NCI-H1694 (cell line): ENCODE measurements around the gene MELTF.
"Not testable (repeated sequence)": the region's sequence is repeated elsewhere in the genome, so short reads cannot be mapped to it uniquely, and the experiment has no call there.

Experiments
- DNase-seq: peaks from one replicate; lab custom pipeline; 2025; lab: John Stamatoyannopoulos, UW

MELTF gene

GRCh38 chr3:197029511-197030167 is at the start of gene MELTF:
Gene MELTF (minus strand): TSS chr3:197029817. CDS start chr3:197029702, 115 bp downstream.
- DNase-seq: peak; percentile 28

DNA sequence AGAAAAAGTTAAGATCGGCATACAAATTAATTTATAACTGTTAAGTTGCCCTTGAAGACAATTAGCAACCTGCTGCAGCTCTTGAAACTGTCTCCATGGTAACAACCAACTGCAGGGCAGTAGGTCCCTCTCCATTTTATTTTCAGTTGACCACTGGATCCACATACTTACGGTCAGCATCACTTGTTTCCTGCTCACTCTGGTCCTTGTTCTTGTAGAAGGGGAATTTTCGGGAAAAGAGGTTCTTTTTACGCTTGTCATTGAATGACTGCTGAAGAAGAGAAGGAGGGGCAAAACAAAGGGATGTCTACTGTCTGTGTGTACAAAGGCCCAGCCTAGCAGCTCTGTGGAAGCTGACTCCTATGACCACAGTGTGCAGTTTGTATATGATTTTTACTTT is 46.8 kb upstream of the MELTF start:
- no peak for DNase-seq

DNA sequence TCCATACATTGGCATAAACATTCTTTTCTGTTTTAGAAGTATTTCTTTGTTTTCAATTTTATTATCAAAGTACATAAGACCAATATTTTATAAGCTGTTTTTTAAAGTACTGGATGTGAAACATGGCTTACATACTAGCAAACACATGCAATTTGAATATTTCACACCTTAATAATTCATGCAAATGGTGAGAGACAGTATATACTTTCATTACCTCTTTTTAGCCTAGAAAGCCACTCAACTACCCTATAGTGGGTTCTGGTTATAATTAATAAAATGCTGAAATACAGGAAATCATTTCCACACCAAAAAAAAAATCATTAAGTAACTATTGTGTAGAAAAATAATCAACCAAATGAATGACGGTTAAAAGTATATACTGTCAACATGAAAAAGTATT is 38.5 kb upstream of the MELTF start:
- DNase-seq: no peak

- DNase-seq: no peak
Observed at GRCh38 chr3:197064771-197065170, 35.2 kb upstream of the MELTF start.

GRCh38 chr3:197062446-197062845 is 32.8 kb upstream of the MELTF start:
- no peak for DNase-seq

DNA sequence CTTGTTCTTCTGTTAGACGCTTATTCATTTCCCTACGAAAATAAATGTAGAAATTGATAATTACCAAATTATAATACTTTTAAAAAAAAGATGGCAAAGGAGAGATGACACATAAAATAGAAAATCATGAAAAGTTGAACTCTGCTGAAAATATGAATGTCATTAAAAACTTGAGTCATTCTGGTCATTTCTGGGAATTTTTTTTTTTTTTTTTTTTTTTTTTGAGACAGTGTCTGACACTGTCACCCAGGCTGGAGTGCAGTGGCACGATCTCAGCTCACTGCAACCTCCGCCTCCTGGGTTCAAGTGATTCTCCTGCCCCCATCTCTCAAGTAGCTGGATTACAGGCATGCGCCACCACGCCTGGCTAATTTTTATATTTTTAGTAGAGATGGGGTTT is 22.0 kb upstream of the MELTF start:
- not testable (repeated sequence) for DNase-seq

DNA sequence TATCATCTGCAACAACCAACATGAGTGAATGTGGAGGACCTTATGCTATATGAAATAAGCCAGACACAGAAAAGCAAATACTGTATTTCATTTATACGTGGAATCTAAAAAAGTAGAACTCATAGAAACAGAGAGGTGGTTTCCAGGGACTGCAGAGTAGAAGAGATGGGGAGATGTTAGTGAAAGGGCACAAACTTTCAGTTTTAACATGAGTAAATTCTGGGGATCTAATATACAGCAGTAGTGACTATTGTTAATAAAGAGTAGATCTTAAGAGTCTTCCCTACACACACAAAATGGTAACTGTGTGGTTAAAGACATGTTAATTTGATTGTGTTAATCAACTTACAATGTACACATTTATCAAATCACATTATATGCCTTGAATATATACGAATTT is 20.9 kb upstream of the MELTF start:
- DNase-seq: no peak

GRCh38 chr3:197042539-197042938 is 12.9 kb upstream of the MELTF start:
- no peak for DNase-seq

DNA sequence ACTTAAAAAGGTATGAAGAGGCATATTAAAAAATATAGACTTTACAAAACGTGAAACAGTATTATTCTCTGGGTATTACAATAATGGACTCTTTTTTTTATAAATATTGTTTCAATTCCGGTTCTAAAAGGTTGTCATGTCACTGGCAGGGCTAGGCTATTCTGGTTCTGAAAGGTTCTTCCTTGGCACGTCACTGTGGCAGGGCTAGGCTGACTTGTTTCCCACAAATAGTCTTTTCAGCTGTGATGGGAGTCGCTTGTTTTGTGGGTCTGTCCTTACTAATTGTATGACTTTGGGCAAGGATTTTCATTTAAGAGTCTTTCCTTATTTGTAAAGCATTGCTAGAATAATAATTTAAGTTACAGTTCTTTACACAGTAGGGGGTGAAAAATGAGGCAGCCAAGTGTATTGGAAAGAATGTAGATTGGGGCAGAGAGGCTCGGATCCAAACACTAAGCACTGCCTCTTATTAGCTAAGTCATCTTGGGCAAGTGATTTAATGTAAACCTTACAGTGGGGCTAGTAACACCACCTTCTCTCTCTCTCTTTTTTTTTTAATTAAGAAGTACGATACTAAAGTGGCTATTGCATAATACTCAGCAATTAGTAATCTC is 12.4 kb upstream of the MELTF start:
- no peak for DNase-seq

DNA sequence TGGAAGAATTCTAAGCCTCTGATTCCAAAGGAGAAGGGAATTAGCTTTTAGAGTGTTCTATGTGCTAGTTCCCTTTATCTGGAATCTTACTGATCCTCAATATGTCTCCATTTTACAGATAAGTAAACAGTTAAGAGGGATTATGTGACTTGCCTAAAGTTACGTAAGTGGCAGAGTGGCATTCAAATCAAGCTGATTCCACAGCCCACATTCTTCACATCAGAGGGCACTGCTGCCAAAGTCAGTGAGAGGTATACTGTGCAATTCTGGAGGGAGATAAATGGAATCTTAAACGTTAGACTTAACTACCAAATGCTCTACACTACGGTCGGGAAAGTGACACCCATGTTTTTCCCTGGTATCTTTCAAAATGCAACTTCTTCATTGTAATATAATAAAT is 11.0 kb upstream of the MELTF start:
- no peak for DNase-seq

GRCh38 chr3:197038679-197039462 is 9.3 kb upstream of the MELTF start:
- no peak for DNase-seq

DNA sequence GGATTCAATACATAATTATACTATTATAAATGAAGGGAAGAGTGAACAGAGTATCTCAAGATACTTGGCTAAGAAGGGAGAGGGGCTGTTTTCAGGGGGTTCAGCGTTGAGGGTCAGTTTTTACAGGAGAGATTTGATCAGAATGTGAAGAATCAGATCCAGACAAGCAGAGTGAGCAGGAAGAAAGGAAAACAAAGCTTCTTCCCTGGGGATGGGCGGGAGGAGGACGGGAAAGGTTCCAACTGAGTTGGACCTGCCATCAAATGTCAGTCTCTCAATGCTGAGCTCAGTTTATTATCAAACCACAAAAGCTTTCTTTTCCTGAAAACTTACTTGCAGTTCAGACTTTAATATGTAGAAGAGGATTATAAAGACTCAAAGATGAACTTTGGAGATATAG is 6.0 kb upstream of the MELTF start:
- DNase-seq: no peak

- DNase-seq: not testable (repeated sequence)
Observed at GRCh38 chr3:197034778-197035177, 5.2 kb upstream of the MELTF start.

- DNase-seq: not testable (repeated sequence)
Observed at GRCh38 chr3:197033764-197034163, 4.1 kb upstream of the MELTF start.

DNA sequence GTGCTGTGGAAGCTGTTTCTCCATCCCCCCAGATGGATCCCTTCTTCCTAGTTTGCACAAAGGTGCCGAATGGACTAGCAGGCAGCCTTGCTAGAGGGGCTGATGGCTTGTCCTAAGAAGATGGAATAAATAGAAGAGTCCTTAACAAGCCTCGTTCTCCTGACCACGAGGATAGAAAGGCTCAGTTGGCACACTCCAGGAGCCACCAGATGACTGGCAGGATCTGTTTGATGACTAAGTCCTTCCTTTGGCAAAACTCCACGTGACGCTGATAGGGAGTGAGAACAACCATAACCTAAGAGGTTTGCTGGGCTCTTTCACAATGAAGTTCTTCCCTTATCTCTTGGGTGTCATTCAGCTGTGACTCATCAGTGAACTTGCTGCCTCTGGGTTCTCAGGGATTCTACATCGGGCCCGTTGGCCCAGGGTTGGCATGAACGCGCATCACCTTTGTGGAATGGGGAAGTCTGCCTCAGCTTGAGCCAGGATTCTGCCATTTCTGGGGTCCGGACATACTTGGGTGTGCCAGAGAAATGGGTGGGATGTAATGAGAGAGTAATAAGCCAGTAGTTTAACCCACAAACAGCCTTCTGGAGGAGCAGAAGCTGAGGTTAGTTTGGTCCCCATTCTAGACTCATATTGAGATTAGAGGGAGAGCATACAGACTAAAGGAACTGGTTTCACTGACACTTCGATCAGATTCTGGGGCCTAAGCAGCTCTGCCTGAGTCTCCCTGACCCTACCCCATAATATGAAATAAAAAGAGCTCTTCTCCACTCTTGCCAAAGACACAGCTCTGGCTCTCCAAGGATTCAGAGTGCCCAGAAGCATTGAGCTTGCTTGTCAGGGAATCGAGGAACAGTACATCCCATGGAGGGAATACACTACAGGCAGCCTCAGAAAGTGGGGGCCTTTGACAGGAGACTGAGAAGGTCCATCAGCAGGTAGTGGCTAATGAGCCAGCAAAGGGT is 2.0 kb upstream of the MELTF start:
- no peak for DNase-seq

GRCh38 chr3:197030379-197031314 is 1.0 kb upstream of the MELTF start:
- DNase-seq: no peak

DNA sequence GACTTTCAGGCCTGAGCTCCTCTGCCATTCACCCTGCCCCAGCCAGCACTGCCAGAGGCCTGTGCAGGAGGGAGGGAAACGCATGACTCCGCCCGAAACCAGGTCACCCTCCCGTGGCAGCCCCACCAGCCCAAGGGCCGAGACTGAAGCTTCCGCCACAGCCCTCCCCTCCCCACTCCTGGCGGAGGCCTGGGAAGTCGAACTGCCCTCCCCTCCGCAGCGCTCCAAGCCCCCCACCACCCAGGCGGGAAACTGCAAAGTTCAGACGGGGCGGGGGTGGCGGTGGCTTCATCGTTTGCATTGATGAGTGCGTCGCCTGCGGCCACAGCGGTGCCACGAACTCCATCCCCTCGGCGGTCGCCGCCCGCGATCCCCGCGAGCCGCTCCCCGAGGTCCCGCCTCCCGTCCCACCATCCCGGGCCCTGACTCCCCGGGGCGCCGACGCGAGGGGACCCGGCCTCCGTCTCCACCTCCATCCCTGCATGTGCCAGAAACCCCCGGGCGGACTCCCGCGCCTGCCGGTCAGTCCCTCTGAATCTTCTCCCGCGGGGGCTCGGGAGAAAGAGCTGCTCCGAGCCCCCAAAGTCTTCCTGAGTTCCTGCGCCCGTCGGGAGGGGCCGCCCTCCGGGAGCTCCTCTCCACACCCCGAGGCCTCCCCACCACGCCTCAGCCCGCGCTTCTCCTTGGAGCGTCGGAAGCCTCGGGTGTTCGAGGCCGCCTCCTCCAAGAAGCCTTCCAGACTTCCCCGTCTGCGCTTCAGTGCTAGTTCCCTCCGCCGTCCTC is 698 bp downstream of the MELTF start:
- DNase-seq: no peak

GRCh38 chr3:197027896-197028727 is 1.5 kb downstream of the MELTF start:
- no peak for DNase-seq
